GOT3 (cell line): ENCODE measurements around the gene MAP1B.

Experiments
- DNase-seq: peaks from one replicate; lab custom pipeline; 2025; ENCODE audit warnings: mixed read lengths; lab: John Stamatoyannopoulos, UW

The MAP1B gene

DNA sequence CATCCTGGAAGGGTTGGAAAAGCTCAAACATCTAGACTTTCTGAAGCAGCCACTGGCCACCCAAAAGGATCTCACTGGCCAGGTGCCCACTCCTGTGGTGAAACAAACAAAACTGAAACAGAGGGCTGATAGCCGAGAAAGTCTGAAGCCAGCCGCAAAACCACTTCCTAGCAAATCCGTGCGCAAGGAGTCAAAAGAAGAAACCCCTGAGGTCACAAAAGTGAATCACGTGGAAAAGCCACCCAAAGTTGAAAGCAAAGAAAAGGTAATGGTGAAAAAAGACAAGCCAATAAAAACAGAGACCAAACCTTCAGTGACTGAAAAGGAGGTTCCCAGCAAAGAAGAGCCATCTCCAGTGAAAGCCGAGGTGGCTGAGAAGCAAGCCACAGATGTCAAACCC is 87.6 kb downstream of the MAP1B start:
- no peak for DNase-seq

DNA sequence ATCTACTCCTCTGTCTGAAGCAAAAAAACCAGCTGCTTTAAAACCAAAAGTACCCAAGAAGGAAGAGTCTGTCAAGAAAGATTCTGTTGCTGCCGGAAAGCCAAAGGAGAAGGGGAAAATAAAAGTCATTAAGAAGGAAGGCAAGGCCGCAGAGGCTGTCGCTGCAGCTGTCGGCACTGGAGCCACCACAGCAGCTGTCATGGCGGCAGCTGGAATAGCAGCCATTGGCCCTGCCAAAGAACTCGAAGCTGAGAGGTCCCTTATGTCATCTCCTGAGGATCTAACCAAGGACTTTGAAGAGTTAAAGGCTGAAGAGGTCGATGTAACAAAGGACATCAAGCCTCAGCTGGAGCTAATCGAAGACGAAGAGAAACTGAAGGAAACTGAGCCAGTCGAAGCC is 88.3 kb downstream of the MAP1B start:
- no peak for DNase-seq

DNA sequence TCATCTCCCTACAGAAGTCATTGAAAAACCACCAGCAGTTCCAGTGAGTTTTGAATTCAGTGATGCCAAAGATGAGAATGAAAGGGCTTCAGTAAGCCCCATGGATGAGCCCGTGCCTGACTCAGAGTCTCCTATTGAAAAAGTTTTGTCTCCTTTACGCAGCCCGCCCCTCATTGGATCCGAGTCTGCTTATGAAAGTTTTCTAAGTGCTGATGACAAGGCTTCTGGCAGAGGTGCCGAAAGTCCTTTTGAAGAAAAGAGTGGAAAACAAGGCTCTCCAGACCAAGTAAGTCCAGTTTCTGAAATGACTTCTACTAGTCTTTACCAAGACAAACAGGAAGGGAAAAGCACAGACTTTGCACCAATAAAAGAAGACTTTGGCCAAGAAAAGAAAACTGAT is 90.1 kb downstream of the MAP1B start:
- DNase-seq: no peak

DNA sequence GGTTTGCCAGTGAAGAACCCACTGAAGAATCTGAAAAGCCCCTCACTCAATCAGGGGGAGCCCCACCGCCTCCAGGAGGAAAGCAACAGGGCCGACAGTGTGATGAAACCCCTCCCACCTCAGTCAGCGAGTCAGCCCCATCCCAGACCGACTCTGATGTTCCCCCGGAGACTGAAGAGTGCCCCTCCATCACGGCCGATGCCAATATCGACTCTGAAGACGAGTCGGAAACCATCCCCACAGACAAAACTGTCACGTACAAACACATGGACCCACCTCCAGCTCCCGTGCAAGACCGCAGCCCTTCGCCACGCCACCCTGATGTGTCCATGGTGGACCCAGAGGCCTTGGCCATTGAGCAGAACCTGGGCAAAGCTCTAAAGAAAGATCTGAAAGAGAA is 92.4 kb downstream of the MAP1B start:
- DNase-seq: no peak

DNA sequence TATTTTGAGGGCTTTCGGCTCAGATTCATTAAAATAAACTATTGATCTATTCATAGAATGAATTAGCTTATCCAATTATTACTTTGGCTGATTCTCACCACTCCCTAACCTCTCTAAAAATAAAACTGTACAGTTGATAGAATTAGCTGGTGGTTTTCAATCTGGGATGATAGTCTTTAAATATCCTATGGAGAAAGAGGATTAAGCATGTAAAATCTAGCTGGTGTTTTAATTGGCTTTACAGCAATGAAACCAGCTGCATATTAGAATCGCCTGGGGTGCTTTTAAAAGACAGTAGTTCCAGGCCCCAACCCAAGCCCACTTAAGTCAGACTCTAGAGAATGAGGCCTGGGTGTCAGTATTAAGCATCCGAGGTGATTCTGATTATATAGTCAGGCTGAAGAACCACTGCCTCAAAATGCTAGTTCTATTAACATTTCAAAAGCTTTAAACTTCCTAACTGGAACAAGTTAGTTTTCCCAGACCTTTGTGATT is 95.1 kb downstream of the MAP1B start:
- no peak for DNase-seq

DNA sequence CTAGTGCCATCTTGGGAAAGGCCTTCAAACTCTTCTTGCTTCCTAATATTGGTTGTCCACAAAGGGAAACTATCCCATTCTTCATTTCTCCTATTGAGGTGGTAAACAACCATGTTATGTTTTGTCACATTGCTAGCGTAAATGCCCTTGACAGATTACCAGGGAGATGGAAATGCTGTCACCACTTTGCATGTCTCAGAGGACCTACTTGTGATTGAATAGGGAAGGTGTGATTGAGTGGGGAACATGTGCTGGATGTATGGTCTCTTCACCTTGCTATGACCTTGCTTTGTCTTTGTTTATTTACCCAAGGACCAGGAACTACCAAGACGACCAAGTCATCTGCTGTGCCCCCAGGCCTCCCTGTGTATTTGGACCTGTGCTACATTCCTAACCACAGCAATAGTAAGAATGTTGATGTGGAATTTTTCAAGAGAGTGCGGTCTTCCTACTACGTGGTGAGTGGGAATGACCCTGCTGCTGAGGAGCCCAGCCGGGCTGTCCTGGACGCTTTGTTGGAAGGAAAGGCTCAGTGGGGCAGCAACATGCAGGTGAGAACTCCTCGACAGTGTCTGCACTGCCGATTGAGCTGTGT is 96.1 kb downstream of the MAP1B start:
- DNase-seq: no peak

DNA sequence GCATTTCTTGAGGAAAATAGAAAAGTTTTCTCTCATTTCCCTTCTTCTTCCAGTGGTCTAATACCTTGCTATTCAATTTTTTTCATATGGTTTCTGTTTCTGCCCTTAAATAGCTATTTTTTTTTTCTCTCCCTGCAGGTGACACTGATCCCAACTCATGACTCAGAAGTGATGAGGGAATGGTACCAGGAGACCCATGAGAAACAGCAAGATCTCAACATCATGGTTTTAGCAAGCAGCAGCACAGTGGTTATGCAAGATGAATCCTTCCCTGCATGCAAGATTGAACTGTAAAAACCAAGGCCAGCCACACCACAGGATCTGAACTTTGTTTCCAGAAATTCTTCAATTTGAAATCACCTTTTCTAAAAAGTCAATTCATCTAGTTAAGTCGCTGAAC is 97.7 kb downstream of the MAP1B start:
- DNase-seq: no peak

DNA sequence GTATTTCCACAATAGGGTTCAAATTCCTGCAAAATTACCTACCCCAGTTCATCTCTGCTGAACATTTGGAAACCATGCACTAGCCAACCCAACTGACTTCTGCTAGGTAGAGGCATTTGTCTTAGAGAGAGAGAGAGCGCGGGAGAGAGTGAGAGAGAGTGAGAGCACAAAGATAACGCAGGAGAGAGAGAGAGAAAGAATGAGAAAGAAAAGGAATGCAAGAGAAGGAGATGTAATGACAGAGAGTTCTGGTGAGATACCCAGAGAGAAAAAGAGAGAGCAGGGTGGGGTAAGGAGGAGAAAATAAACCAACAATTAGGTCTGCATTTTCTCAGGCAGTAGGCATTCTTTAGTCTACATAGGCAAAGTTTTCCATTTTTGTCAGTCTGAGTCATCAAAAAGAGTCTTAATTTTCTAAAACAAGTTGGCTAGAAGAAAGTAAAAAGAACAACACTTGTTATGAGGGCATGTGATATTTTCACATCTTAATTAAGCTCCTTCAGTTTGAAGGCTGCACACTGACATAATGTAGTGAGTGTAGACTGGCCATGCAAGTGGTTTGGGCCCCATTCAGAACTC is 98.2 kb downstream of the MAP1B start:
- DNase-seq: no peak

DNA sequence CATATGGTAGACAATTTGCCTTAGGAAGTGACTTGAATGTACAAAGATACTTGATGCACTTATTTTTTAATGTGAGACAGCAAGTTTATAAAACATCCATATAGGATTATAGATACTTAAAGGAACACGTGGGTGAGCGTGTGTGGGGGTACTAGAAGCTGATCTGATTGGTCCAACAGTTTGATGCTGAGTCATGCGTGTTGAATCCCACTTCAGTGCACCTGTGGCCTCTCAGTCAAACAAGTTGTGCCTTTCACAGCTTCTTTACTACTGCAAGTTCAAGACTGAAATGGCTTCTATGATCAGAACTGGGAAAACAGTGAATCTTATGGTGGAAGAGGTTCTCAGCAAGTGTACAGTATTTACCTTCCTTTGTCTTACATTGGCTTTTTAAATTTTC is 98.9 kb downstream of the MAP1B start:
- DNase-seq: no peak

DNA sequence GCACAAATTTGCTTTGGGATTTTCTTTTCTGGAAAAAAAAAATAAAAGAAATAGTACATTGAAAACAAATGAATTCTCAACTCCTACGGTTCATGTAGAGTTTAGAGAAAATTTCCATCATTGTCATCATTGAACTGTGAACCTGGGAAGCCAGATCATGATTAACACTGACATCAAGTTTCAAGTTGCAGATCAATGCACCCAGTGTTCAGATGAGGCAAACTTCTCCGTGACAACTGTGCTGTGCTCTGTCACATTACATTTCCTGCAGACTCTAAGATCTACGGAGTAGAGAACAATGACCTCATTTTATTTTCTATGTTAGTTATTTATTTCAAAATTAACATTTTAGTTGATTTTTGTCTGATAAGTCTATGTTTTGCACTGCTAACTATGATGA is 99.7 kb downstream of the MAP1B start:
- DNase-seq: no peak

DNA sequence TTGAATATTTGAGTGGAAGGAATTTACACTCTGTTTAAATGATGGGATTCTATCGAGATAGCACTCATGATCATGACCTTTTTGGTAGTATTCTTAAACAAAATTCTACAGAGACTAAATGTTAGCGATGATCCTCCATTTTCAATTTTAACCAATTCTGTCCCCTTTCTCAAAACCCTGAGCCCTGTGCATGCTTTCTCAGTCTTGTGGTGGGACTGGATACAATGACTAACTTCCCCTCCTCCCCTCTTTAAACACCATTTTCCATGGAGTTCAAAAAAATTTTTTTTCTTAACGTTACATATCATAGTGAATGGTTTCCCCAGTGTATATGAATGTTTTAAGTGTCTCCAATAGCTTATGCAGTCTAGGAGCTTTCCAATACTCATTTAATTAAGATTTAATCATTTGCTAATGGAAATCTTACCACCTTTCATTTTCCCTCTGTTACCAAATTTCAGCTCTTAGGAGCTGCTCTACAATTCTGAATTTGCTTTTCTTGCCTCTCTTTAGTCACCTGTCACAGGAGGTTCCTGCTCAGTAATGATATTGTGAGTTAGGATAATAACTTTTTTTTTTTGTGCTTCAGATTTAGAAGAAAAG is 101.2 kb downstream of the MAP1B start:
- no peak for DNase-seq

DNA sequence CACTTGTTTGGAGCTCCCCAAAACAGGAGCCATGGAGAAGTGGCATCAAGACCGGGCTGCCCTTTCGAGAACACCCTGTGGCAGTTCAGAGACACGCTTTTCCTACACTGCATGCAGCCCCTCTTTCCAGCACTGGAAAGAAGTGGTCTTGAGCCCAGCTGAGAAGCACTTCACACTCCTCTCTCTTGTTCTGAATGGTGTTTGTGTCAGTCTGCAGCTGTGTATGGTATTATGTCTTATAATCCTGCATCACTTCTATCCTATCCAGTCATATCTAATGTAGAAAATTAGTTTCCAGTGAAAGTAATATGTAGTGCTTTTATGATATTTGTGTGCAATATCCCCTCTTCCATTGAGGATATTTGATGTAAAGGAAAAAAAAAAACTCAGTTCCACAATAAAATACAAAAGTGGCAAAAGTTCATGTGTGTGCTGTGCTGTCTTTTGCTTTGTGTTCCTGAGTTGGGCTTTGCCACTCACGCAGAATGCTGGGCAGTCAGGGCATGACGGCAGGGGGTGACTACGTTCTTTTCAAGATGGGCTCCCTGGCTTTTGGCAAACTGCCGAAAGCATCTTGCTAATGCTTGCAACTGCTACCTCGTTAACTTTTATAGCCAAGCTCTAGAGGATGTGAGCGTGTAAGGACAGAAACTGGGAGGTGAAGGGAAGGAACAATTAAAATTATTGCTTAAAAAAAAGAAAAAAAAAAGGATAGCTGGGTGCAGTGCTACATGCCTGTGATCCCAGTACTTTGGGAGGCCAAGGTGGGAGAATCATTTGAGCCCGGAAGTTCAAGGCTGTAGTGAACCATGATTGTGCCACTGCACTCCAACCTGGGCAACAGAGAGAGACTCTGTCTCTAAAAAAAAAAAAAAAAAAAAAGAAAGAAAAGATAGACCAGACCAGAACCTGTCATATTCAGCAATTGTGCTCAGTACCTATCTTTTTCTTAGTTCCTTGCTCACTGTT is 102.2 kb downstream of the MAP1B start:
- DNase-seq: no peak

DNA sequence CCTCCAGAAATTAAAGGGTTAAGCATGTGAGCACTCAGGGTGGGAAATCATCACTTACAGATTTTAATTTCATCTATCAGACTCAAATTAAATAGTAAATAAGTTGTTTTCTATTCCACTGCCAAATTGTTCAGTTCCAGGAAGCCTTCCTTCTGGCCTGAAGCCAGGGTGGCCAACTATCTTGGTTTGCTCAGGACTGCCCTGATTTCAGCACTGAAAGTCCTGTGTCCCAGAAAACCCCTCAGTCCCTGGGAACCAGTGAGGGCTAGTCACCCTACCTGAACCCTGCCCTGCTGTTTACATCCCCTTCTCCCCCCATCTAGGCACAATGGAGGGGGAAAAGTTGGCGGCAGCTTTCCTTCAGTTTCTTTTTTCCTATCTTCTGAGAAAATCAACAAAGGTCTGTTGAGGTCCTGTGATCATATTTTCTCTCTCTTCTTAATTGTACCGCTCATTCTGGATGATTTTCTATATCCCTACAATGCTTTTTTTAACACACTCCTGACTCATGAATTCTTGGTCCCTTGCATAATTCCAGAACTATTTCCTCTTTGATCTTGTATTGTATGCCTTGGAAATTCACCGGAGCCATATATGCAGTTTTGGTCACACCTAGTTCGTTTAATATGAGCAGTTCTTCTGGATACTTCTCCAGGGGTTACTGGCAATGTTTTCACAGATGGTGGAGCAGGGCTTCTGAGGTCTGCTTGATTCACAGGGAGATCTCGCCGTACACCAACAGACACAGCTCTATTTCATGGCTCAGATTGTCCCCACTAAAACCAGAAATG is 103.8 kb downstream of the MAP1B start:
- DNase-seq: no peak

DNA sequence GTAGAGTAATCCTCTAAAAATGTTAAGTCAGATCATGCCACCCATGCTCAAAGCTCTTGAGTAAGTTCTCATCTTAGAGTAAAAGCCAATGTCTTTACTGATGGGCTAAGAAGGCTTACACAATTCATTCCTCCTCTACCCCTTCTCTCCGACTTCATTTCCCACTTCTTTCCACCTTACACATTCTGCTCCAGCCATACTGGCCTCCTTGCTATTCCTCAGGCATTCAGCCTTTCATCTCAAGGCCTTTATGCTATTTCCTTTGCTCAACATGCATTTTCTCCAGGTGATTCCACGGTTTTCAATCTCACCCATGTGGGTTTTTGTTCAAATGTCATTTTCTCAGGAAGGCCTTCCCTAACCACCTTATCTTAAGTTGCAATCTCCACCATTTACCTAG is 104.9 kb downstream of the MAP1B start:
- DNase-seq: no peak

DNA sequence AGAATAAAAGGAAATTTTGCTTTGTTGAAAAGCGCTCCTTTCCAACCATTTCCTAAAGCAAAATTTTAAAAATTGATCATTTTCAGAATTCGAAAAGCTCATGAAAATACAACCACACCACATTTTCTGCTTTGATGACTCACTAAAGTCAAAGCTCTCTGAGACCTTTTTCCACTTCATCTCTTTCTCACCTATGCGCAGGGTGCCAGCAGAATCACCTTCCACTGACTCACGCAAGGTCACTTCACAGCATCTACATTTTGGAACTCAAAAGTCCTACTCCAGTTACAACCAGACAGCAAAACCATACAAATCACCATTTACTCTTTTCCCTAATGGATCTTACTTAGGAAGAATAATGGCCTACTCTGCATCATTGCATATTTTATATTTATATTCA is 106.2 kb downstream of the MAP1B start:
- no peak for DNase-seq

DNA sequence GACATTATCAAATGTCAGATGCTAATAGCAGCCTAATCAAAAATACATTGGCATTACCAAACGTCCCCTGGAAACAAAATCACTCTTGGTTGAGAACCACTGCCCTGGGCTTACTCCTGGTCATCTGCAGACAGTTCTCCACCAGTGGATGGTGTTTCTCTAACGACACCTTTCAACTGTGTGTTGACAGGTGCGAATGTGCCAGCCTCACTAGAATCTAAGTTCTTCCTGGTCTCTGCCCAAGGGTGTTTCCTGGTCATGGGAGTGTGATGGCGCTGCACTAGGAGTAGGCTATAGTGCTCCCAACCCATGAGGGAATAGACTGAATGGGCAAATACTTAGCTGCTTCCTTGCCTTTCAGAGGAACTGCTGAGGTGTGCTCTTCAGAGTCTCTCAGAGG is 106.9 kb downstream of the MAP1B start:
- no peak for DNase-seq

DNA sequence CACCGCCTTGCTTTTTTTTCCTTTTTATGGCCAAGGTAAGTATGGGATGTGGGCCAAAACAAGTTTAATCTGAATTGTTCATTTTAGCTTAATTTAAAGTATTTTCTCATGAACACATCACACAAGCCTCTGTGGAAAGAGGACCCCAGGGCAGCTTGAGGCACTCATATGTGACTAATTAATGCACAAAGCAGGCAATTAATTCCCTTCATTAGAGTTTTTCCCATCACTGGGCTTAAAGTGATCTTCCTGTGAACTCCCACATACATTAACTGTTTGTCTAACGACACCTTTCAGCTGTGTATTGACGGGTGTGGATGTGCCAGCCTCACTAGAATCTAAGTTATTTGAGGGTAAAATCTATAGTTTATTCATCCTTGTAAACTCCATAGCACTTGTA is 109.5 kb downstream of the MAP1B start:
- no peak for DNase-seq

DNA sequence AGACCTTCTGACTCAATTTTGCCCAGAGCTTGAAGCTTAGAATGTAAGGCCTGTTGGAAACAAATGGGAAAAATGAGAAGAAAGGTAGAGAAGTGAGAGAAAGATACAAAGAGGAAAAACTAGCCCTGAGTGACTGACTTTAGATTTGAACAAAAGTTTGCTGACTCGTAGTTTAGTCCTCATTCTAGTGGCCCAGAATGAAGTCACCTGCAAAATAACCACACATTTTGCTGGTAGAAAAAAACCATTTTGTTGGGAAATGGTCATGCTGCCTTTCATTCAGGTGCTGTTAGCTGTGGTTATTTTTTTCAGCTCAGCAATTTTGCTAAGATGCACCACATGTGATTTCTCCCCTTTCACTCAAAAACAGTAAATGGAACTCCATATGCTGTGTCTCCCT is 113.8 kb downstream of the MAP1B start:
- no peak for DNase-seq

DNA sequence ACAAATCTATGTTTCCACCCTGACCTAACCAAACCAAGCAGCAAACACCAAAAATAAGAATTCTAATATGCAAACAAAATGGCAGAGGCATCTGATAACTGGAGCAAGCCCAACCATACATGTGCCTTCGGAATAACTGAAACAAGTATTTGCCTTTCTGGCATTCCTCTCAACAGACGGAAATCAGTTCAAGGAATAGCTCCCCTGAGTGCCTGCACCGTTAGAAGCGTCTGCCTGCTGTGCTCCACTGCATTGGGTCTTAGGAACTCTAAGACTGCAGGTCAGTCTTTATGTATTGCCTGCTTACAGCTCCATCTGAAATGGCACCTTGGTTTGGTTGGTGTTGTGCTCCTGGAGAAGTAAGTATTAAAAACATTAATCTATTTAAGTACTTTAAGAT is 114.3 kb downstream of the MAP1B start:
- DNase-seq: no peak

DNA sequence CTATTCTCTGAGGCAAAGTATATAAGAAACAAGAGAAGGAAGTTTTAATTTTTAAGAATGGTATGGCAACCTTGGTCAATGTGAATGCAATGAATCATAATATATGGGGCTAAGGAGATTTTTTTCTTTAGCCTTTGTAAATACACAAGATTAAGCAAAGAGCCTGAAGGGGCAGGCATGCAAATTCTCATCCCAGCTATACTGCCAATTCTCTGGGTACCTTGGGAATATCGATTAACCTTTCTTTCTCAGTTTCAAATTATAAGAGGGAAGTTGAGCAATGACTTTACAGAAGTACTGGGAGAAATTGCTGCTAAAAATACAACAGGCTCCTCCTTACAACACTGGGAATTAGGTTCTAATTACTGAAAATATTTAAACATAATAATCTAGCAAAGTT is 115.2 kb downstream of the MAP1B start:
- no peak for DNase-seq

DNA sequence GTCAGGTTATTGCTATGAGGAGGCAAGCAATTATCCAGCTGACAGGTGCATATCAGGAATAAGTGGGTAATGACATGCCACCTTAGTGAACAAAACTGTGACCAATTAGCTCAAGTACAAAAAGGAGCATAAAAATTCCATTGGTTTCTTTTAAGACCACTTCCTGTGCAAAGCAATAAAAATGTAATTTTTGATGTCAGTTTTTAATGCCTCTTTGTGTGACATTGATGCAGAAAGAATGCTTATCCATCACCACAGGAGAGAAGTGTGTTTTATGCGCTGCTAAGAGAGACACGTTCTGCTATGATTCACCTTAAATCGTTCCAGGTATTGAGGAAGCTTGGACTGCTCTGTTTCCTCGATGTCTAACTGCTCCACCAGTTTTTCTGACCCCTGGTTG is 116.1 kb downstream of the MAP1B start:
- DNase-seq: no peak

DNA sequence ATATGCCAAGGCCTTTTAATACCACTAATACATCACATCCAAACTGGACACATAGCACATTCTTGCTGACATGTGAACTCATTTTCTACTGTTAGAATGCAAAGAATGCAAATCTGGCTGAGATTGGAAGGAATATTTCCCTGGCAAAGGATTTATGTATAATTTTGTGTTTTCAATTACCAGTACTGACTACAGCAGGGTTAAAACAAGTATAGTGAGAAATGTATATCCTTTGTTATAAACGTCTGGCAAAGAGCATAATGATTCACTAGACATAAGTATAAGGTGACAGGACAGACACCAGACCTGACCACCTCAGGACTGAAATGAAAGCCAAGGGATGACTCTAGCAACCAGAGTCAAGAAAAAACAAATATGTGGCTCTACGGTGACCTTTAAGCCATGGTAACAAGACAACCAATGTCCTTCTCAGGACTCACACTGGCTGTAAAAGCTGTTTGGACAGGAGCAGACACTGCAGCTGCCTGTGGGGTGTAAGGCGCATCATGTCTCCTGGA is 117.7 kb downstream of the MAP1B start:
- DNase-seq: no peak
